ENCODE results near the gene PRR36. TPM values are rescaled to one million over a fixed set of nuclear protein-coding genes. Genes with fewer than 3 reads are reported as not detected.
A peak's percentile ranks its signal among the peaks of the same experiment; 100 is the strongest.

The PRR36 gene
- total RNA-seq, 3 donors from 2014 or later, result 0.59 to 2.0 TPM; not detected in 1

DNA sequence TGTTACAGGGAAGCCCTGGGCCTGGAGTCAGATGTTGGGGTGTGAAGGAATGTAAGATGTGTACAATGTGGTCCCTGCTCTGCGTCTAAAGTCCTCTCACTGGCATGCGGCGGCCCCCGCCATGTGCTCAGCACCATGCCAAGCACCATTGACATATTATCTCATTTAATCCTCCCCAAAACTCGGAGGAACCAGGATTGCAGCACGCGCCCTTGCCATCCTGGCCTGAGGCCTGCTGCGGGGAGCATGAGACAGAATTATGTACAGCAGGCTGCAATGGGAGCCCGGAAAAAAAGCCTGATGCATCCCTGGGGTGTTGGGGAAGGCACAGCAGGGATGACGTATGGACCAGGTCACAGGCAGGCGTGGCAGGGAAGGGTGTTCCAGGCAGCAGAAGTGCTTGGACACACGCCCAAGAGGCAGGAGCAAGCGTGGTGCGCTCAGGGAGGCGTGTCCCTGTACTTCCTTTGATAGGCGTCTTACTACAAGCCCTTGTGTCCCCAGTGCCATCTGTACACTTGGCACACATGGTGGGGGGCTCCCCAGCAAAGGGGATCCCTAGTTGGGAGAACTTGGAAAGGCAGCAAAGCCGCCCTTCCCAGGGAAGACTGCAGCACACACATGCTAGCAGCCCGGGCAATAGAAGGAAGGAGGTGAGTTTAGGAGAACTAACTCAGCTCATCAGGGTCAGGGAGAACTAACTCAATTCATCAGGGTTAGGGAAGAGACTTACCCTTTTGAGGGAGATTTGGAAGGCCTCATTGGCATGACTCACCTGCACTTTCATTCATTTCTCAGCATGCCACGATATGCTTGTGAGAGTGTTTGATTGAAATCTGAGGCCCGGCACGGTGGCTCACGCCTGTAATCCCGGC, 40.7 kb downstream of the PRR36 start:
- Histone ChIP-seq H3K9me3 (no peaks in the 10 kb centered on the region), H3K36me3 (no peaks in the 10 kb centered on the region), H3K4me1 (peaks cover 9 to 18% of the 10 kb centered on the region in 2 donors), H3K4me3 (no peak overlapping the region), H3K27me3 (no peaks in the 10 kb centered on the region), H3K27ac (no peak overlapping the region)
- intact Hi-C loops (cut with DNase I; ENCODE audit: low total_unique reads), result no loop called here
- TF ChIP-seq POLR2AphosphoS5 (IDR thresholded peaks at IDR 0.05), result no peak
- no peak for TF ChIP-seq CTCF (IDR thresholded peaks at IDR 0.05)
- no peak for TF ChIP-seq POLR2A (IDR thresholded peaks at IDR 0.05)
- DNase-seq (ENCODE audit: low spot score in 2 of 2), result no peak

DNA sequence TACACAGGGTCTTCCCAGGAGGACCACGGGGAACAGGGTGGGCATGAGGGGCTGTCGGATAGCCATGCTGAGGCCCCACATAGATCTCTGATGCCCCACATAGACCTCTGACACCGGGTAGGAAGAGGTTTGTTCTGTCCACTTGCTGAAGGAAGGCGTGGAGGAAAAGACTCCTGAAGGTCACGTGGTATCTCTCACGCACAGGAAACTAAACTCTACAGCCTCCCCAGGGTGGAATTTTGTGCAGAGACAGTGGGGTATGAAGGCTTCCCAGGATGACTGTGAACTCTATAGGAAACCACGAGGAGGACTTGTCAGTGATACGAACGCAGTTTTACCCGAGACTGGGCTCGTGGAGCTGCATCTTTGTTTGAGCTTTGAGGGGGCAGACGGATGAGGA, 41.4 kb downstream of the PRR36 start:
- H3K4me3 ChIP-seq, result no peak overlapping the region
- H3K27ac ChIP-seq, result no peak overlapping the region
- H3K9me3 ChIP-seq, result no peaks in the 10 kb centered on the region
- H3K36me3 ChIP-seq, result no peaks in the 10 kb centered on the region
- no peak for DNase-seq (ENCODE audit: low spot score in 2 of 2)
- intact Hi-C loops (cut with DNase I; ENCODE audit: low total_unique reads), result no loop called here
- no peaks in the 10 kb centered on the region for H3K27me3 ChIP-seq
- TF ChIP-seq POLR2AphosphoS5 (IDR thresholded peaks at IDR 0.05) (no peak), POLR2A (IDR thresholded peaks at IDR 0.05) (no peak), CTCF (IDR thresholded peaks at IDR 0.05) (no peak)
- H3K4me1 ChIP-seq, result peaks cover 9 to 18% of the 10 kb centered on the region in 2 donors

DNA sequence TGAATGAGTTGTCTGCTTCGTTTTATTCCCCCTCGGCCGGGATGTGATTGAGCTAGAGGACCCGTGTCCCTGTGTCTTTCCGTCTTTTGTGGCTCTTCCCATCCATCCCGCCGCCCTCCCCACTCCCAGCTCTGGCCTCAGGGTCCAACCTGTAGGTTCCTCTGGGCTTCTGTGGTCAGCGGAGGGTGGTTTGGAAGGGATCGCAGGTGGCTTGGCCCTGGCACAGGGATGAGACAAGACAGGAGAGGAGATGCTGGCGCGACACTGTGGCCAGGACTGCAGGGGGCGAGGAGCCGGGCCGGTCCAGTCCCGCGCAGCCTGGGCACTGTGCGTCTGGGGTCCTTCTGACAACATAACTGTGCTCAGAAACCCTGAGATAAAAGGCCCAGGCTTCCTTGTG, 42.2 kb downstream of the PRR36 start:
- TF ChIP-seq POLR2A (IDR thresholded peaks at IDR 0.05) (no peak), POLR2AphosphoS5 (IDR thresholded peaks at IDR 0.05) (no peak), CTCF (IDR thresholded peaks at IDR 0.05) (no peak)
- no peaks in the 10 kb centered on the region for H3K36me3 ChIP-seq
- DNase-seq (ENCODE audit: low spot score in 2 of 2), result no peak
- no peak overlapping the region for H3K4me3 ChIP-seq
- H3K27ac ChIP-seq, result peak overlapping the region; percentile 55 to 66
- peaks cover 9 to 18% of the 10 kb centered on the region in 2 donors for H3K4me1 ChIP-seq
- H3K27me3 ChIP-seq, result no peaks in the 10 kb centered on the region
- intact Hi-C loops (cut with DNase I; ENCODE audit: low total_unique reads), result no loop called here
- H3K9me3 ChIP-seq, result no peaks in the 10 kb centered on the region

DNA sequence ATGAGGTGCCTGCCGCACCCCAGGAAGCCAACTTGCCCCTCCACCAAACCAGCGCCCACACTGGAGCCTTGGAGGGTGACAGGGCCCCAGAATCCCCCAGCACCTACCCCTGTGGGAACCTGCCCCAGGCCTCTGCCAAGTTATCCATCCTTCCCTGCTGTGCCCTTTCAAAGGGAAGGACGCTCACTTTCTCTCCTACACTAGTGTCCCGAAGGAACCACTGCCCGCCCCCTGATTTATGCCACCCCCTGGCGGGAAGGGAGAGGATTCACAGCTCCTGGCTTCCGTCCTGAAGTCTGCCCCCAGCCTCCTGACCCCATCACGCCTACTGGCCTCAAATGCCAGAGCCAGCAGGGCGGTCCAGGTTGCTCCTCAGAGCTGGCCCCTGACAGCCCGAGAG, 42.7 kb downstream of the PRR36 start:
- no peaks in the 10 kb centered on the region for H3K9me3 ChIP-seq
- H3K36me3 ChIP-seq, result no peaks in the 10 kb centered on the region
- intact Hi-C loops (cut with DNase I; ENCODE audit: low total_unique reads), result no loop called here
- no peaks in the 10 kb centered on the region for H3K27me3 ChIP-seq
- peak overlapping the region; percentile 55 to 66 for H3K27ac ChIP-seq
- H3K4me1 ChIP-seq, result peaks cover 9 to 18% of the 10 kb centered on the region in 2 donors
- no peak for DNase-seq (ENCODE audit: low spot score in 2 of 2)
- H3K4me3 ChIP-seq, result peak overlapping the region in 2 of 3 donors; percentile 11 to 86
- TF ChIP-seq CTCF (IDR thresholded peaks at IDR 0.05), result peak in 1 of 3 donors; percentile 40
- no peak for TF ChIP-seq POLR2AphosphoS5 (IDR thresholded peaks at IDR 0.05)
- TF ChIP-seq POLR2A (IDR thresholded peaks at IDR 0.05), result no peak

DNA sequence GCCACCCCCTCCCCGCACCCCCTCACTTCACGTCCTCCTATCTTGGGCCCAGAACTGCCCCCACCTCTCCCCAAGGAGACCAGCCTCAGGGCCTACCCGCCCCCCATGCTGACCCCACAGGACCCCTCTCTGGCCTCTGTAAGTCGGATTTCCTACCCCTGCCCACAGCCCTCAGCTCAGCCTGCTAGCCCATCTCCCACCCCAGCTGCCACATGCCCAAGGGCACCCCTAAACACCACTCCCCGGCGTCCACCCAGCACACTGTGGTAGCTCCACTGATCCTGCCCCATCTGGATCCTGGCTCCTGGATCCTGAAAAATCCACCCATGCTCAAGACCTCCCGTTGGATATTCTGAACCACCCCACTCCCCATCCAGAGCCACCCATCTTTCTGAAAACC, 43.4 kb downstream of the PRR36 start:
- H3K27ac ChIP-seq, result no peak overlapping the region
- H3K36me3 ChIP-seq, result no peaks in the 10 kb centered on the region
- H3K4me3 ChIP-seq, result peak overlapping the region; percentile 79 to 87 (median 86)
- H3K27me3 ChIP-seq, result no peaks in the 10 kb centered on the region
- no peaks in the 10 kb centered on the region for H3K9me3 ChIP-seq
- H3K4me1 ChIP-seq, result peaks cover 9 to 18% of the 10 kb centered on the region in 2 donors
- TF ChIP-seq POLR2A (IDR thresholded peaks at IDR 0.05) (no peak), CTCF (IDR thresholded peaks at IDR 0.05) (no peak), POLR2AphosphoS5 (IDR thresholded peaks at IDR 0.05) (no peak)
- no peak for DNase-seq (ENCODE audit: low spot score in 2 of 2)
- intact Hi-C loops (cut with DNase I; ENCODE audit: low total_unique reads), result no loop called here
